Measurements from ENCODE around the gene BRSK1. TPM values are rescaled to one million over a fixed set of nuclear protein-coding genes. Genes with fewer than 3 reads are reported as not detected.

BRSK1 gene
- total and polyA plus RNA-seq, 10 of the 15 experiments (the other 5 are each of a cell fraction or from before 2014, with no cell fraction given) = 0.03 to 0.76 (median 0.25) TPM; not detected in 4

DNA sequence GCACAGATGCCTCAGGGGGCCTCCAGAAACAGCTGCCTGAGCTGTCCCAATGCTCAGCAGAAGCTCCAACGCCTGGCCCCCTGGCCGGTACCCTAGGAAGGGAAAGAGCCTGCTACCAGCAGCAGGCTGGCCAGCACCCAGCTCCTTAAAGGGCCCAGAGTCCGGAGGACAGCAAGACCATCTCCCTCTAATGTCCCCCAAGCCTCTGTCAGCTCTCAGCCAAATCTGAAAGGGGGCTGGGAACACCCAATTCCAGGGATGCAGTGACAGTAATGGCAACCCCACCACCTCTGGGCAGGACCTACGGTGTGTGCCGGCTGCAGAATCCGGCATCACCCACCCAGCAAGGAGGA, 29.2 kb upstream of the BRSK1 start:
- no peak for FAIRE-seq
- peaks cover 11% of the 10 kb centered on the region for H4K20me1 ChIP-seq (ENCODE audit: control insufficient read depth, insufficient read depth)
- RAD21 ChIA-PET (ENCODE audit: unreplicated experiment) = interaction anchor here (0.9 to 6.0 kb wide), 9 partner anchors 22 to 388 kb away, joined by 3 to 46 read pairs (median 10); partner anchors contain the start of genes HSPBP1, KMT5C and TMEM238

More for the DNA sequence above, 29.2 kb upstream of the BRSK1 start:
- Histone ChIP-seq H3K9ac (ENCODE audit: control insufficient read depth, insufficient read depth, low read length) (peak overlapping the region; percentile 93), H3K9me3 (replicated peaks; ENCODE audit: control insufficient read depth, insufficient read depth, low read length) (no peaks in the 10 kb centered on the region), H3K79me2 (ENCODE audit: control insufficient read depth, insufficient read depth, low read length) (peaks cover 93% of the 10 kb centered on the region), H3K4me1 (ENCODE audit: control insufficient read depth, insufficient read depth, low read length) (peaks cover 29% of the 10 kb centered on the region), H3K27me3 (replicated peaks in 1 of 2; ENCODE audit: control insufficient read depth in 2 of 2, insufficient read depth in 2 of 2, low read length in 1 of 2) (no peaks in the 10 kb centered on the region), H3K36me3 (ENCODE audit: control insufficient read depth in 2 of 2, insufficient read depth in 2 of 2, low read length in 1 of 2) (peaks cover 7 to 8% of the 10 kb centered on the region in 2 experiments; a peak in 3 of 4 replicates), H3K27ac (ENCODE audit: control insufficient read depth, insufficient read depth) (peak overlapping the region; percentile 91), H2AFZ (ENCODE audit: control insufficient read depth, low read depth, low read length) (no peak overlapping the region), H3K4me2 (ENCODE audit: control insufficient read depth, insufficient read depth) (peak overlapping the region; percentile 96), H3K4me3 (peak overlapping the region; percentile 100)
- DNase-seq (ENCODE audit: low read depth, low spot score) (no peak), ATAC-seq (no peak)
- TF ChIP-seq, protein P1, sequence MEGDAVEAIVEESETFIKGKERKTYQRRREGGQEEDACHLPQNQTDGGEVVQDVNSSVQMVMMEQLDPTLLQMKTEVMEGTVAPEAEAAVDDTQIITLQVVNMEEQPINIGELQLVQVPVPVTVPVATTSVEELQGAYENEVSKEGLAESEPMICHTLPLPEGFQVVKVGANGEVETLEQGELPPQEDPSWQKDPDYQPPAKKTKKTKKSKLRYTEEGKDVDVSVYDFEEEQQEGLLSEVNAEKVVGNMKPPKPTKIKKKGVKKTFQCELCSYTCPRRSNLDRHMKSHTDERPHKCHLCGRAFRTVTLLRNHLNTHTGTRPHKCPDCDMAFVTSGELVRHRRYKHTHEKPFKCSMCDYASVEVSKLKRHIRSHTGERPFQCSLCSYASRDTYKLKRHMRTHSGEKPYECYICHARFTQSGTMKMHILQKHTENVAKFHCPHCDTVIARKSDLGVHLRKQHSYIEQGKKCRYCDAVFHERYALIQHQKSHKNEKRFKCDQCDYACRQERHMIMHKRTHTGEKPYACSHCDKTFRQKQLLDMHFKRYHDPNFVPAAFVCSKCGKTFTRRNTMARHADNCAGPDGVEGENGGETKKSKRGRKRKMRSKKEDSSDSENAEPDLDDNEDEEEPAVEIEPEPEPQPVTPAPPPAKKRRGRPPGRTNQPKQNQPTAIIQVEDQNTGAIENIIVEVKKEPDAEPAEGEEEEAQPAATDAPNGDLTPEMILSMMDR (IDR thresholded peaks at IDR 0.05 in 2 of 3, conservative IDR thresholded peaks at IDR 0.05 in 1 of 3; ENCODE audit: control insufficient read depth in 2 of 3, extremely low read depth in 1 of 3, insufficient read depth in 1 of 3, low read depth in 3 of 3, low read length in 3 of 3) = 0 out of 6 replicates have a peak, but pooled peaks of 1 of the 3 experiments have one; percentile 0
- TF ChIP-seq POU2F2 (IDR thresholded peaks at IDR 0.05; ENCODE audit: borderline replicate concordance, low read depth, low read length) (no peak), PAX8 (IDR thresholded peaks at IDR 0.05) (no peak), CHD1 (IDR thresholded peaks at IDR 0.05; ENCODE audit: low read depth, low read length) (no peak), TCF7 (IDR thresholded peaks at IDR 0.05; ENCODE audit: borderline replicate concordance) (no peak), SMAD1 (IDR thresholded peaks at IDR 0.05; ENCODE audit: low read depth, partially characterized antibody) (no peak), NR2C1 (IDR thresholded peaks at IDR 0.05) (no peak), POLR2A (IDR thresholded peaks at IDR 0.05; ENCODE audit: low read depth, low read length) (peak; percentile 6; the same call in 1 of the 2 replicates), STAT3 (IDR thresholded peaks at IDR 0.05; ENCODE audit: low read depth, low read length) (no peak), TCF3 (IDR thresholded peaks at IDR 0.05; ENCODE audit: borderline replicate concordance, insufficient read depth, low read depth, low read length) (no peak), SMARCA5 (IDR thresholded peaks at IDR 0.05) (no peak), HDAC6 (IDR thresholded peaks at IDR 0.05; ENCODE audit: unreplicated experiment) (no peak), MYC (IDR thresholded peaks at IDR 0.05; ENCODE audit: insufficient read depth, insufficient read length, insufficient replicate concordance, low read length, severe bottlenecking) (no peak), SIN3A (IDR thresholded peaks at IDR 0.05; ENCODE audit: low read depth, low read length) (0 out of 2 replicates have a peak, but pooled peaks have one; percentile 22), RCOR1 (conservative IDR thresholded peaks at IDR 0.05; ENCODE audit: low read depth, low read length) (no peak)
- intact Hi-C loops (cut with micrococcal nuclease; ENCODE audit: unreplicated experiment) (loop anchor here (10.0 kb wide), 1 partner anchor 130 kb away; the partner anchor contains the start of genes RPL28 and TMEM238), in situ Hi-C loops (cut with MboI) (no loop called here)
- POLR2A ChIA-PET = interaction anchor here (0.6 to 5.7 kb wide), 10 partner anchors 24 to 638 kb away, joined by 3 to 86 read pairs (median 4); partner anchors contain the start of genes HSPBP1, KMT5C, TMEM238 and UBE2S
- no TSS peak for BruUV-seq (replicated peaks)
- CTCF ChIA-PET = interaction anchor here (0.5 to 4.4 kb wide), 10 partner anchors 26 to 378 kb away, joined by 3 to 25 read pairs (median 4); partner anchors contain the start of gene HSPBP1
- SMC1A ChIA-PET (ENCODE audit: uncharacterized antibody, unreplicated experiment) = interaction anchor here (0.8 to 5.3 kb wide), 8 partner anchors 11 to 128 kb away, joined by 3 to 68 read pairs (median 6); partner anchors contain the start of genes HSPBP1 and KMT5C
- 0% methylated on average over 5 of the region's 6 CpGs for WGBS (ENCODE audit: insufficient coverage, insufficient replicate concordance, low lambda C conversion rate, missing lambda C conversion rate)
